HG03045 (cell line): ENCODE data around the gene WDFY1.
A peak's percentile ranks its signal among the peaks of the same experiment; 100 is the strongest.
"Not testable (repeated sequence)": the region's sequence is repeated elsewhere in the genome, so short reads cannot be mapped to it uniquely, and the experiment has no call there.

ENCODE experiments used
- ATAC-seq: cut with Tn5 transposase; IDR thresholded peaks from one replicate; pipeline ENCODE4 v1.9.1; 2021; ENCODE audit warnings: mild to moderate bottlenecking, moderate library complexity; ENCODE audit not compliant: unreplicated experiment

The WDFY1 gene

DNA sequence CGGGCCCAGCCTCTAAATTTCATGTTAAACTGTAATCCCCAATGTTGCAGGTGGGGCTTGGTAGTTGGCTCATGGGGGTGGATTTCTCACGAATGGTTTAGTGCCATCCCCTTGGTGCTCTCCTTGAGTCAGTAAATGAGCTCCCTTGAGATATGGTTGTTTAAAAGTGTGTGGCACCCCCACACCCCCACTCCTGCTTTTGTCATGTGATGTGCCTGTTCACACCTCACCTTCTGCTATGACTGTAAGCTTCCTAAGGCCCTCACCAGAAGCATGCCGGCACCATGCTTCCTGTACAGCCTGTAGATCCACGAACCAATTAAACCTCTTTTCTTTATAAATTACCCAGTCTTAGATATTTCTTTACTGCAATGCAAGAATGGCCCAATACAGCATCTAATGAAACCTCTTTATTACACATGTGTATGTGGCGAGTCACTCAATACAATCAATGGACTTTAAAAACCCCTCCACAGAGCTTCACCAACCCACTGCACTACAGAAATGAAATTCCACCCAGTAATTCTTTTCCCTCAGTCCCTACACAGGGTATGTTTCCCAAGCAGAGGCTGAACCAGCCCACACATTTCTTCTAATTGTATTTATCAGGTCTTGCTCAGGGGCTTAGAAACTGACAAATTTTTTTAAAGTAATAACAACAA, 47.3 kb downstream of the WDFY1 start:
- ATAC-seq = no peak

DNA sequence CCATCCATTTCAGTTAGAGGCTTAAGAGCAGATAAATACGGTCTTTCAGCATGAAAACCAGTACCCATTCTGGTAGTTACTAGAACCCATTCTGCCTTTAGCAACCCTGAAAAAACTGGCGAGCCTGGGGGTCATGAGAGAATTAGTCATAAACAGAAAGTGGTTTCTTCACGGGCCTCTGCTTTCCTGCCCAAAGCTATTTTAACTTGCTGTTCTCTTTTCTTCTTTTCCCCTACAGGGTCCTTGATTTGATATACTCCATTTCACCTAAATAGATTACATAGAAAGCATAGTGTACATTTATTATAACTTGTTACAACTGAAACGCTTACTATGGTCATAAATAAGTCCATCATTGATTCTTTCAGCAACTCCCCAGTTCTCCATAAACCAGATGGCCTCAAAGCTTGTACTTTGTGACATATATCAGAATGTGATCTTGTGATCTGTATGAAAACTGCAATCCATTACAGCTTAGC, 48.3 kb downstream of the WDFY1 start:
- peak; percentile 74 for ATAC-seq

DNA sequence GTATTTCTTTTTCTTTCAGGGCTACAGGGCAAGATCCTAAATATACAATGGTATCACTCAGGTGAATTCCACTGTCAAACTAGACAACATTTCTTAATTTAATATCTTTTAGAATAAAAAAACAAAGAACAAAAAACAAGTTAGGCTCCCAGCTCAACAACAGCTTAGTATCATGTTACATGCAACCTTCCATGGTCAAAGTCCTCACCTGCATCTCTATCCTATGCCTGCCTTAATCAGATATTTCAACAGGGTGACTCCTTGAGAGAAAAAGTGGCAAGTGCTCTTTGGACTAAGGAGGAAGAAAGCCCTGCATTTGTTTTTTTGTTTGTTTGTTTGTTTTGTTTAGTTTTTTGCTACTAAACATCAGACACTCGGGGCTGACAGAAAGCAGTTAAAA, 50.2 kb downstream of the WDFY1 start:
- ATAC-seq = no peak

DNA sequence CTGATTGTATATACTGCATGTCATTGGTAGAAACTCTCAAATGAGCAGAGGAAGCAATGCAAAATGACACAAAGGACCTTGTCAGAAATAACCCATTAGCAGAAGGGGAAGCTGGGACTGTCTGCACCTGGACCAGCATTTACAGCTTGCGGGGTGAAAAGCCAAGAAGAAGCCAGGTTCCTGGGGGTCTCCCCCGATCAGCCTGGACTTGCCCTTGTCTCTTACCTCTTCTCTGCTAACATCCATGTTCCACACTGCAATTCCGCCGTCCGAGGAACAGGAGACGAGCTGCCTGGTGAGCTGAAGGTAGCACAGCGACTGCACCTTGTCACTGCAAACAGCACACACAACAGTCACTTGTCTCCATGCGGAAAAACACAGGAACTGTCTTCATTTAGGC, 51.1 kb downstream of the WDFY1 start:
- no peak for ATAC-seq

DNA sequence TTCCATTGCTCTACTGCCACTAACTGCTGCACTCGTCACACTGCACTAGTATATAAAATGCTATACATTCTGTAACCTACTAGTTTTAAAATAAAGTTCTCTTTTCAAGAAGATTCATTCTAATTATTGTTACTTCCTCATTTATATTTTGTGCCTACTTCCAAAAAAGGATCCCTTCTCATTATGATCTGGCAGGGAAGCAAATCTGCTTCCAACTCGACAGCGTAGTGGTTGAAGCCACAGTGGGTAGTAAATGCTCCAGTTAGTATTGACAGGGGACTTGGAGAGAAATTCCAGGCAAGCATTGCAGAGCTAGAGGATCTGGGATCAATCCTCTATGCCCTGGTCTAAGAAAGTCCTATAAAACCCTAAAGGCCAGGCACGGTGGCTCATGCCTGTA, 54.4 kb downstream of the WDFY1 start:
- no peak for ATAC-seq

DNA sequence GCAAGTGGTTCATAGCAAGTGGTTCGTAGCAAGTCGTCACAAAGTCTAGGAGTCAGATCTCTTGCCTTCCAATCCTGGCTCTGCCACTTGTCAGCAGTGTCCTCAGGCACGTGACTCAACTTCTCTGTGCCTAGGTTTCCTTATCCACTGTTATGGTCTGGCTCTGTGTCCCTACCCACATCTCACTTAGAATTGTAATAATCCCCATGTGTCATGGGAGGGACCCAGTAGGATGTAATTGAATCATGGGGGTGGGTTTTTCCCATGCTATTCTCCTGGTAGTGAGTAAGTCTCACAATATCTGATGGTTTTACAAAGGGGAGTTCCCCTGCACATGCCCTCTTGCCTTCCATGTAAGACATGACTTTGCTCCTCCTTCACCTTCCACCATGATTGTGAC, 55.9 kb downstream of the WDFY1 start:
- ATAC-seq = no peak

DNA sequence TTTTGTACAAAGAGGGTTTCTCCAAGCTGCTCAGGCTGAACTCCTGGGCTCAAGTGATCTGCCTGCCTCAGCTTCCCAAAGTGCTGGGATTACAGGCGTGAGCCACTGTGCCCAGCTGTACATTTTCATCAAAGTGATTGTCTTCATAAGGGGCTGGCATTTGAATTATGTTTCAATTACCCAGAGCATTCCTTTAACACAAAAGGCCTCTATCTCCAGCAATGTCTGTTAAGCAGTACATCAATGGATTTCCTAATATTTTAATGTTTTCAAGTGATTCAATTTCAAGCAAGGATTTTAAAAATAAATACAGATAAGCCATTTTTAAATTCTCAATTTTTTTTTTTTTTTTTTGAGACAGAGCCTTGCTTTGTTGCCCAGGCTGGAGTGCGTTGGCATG, 56.9 kb downstream of the WDFY1 start:
- ATAC-seq = no peak

DNA sequence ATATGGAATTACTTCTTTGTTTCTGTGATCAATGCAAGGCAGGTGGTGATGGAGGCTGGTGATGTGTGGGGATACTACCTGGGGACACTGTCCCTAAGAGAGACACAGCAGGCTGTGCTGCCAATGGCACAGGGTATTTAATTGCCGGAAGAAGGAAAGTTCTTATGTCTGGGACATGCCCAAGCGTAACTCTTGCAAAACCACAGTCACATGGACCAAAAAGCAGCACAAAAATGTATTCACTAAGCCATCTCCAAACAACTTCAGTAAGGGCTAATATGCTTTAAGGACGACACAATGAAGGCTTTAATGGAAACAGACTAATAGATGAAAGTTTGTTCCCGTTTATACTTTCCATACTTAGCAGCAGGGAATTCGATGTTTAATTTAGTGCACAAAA, 58.0 kb downstream of the WDFY1 start:
- ATAC-seq = no peak

DNA sequence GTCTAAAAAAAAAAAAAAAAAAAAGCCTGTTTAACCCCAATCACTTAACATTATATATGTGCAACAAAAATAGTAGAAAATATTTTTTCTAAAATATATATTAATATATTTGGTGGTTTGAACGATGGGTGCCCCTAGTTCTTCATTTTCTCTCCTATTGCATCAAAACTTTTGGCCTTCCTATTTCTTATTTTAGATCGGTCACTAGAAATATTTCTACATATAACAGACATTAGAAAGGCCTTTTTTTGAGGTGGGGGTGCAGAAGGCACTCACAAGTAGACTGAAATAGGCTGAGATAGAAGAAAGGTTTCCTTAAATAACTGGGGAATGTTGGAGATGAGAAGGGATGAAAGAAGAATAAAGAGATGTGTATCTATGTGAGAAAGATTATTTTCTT, 58.4 kb downstream of the WDFY1 start:
- no peak for ATAC-seq

DNA sequence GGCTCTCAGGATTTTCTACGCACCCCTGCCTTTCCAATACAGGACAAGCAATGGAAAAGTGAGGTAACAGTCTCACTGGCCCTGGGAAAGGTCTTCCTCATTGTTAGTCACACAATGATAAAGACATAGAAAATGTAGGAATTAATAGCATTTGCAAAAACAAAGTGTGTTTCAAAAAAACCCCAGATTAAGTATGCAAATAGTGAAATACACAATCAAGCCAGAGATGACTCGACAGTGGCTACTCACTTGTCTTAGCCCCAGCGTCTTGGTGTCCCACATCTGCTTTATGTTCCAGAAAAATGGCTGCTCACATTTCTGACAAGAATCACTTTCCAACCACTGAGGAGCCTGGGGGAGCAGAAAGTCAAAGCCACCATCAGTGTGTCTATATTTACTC, 60.7 kb downstream of the WDFY1 start:
- peak; percentile 72 for ATAC-seq

DNA sequence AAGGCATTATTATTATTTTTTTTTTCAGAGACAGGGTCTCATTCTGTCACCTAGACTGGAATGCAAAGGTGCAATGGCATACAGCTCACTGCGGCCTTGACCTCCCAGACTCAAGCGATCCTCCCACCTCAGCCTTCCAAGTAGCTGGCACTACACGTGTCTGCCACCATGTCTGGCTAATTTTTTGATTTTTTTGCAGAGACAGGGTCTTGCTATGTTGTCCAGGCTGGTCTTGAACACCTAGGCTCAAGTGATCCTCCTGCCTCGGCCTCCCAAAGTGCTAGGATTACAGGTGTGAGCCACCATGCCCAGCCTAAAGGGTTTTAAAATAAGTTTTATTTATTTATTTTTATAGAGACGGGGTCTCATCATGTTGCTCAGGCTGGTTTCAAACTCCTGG, 62.4 kb downstream of the WDFY1 start:
- no peak for ATAC-seq

DNA sequence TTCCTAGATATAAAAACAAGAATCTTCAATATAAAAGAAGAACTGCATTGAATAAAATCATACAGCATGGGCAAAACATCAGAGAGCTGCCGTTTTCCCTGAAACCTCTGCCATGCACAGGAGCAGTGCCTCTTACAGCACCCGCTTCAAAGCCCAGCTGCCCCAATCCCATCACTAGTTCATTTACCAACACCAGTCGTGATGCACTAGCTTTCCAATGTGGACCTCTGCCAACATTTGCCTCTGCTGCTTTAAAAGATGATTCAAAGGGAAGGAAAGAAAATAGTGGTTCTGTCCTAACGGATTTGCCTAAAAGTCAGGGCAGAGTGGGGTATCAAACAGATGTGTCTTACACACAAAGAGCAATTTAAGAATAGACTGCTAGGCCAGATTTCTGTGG, 64.3 kb downstream of the WDFY1 start:
- no peak for ATAC-seq

DNA sequence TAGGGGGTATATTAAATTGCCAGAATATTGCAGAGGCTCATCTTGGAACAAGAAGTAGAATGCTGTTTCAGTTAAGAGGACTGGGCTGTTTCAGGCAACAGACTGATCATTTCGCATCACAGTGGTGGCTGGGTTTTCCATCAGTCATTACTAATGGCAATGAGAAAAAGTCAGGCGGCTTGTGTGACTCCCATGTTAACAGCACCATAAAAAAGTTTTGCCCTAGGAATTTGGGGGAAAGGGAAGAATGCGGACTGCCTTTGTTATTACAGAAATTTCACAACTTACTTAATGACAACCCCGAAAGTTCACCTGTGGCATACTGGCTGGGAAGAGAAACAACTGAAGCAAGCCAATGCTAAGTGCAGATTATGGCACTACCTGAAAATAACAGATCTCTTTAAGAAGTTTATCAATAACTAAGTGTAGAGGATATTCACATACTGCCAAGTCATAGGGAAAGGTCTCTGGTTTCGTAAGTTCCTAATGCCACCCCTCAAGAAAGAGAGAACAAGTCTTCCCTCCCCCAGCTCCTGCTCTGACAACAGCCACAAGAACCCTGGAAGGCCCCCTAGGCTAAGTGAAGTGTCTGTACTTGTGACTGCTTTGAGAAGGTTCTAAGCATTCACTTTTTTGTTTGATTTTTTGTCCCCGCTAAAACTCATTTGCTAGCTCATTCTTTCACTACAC, 67.3 kb downstream of the WDFY1 start:
- peak; percentile 58 for ATAC-seq

DNA sequence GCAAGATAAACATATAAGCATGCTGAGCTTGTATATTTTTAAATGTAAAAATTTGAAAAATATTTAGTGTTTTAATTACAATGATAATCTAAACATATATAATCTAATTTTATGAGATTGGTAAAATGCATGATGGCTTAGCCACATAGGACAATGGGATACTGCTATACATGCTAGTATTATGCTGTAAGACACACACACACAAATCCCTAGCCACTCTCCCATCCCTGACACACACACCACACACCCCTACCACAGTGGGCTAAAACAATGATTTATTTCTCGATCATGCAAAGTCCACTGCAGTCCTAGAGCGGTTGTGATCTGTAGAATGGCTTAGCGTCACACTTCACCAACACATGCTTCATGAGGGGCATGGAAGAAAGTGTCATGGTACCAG, 71.5 kb downstream of the WDFY1 start:
- no peak for ATAC-seq

DNA sequence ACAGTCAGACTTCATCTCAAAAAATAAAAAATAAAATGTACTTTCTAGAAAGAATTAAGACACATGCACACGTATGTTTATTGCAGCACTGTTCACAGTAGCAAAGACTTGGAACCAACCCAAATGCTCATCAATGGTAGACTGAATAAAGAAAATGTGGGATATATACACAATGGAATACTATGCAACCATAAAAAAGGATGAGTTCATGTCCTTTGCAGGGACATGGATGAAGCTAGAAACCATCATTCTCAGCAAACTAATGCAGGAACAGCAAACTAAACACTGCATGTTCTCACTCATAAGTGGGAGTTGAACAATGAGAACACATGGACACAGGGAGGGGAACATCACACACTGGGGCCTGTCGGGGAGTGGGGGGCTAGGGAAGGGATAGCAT, 72.4 kb downstream of the WDFY1 start:
- ATAC-seq = not testable (repeated sequence)

DNA sequence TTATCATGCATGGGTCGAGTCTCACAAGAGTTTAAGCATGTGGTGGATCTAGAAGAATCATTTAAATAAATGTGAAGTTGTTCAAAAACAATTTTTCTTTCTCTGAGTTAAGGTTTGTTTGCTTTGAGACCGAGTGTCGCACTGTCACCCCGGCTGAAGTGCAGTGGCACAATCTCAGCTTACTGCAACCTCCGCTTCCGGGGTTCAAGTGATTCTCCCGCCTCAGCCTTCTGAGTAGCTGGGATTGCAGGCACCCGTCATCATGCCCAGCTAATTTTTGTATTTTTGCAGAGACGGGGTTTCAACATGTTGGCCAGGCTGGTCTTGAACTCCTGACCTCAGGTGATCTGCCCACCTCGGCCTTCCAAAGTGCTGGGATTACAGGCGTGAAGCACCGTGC, 73.5 kb downstream of the WDFY1 start:
- ATAC-seq = not testable (repeated sequence)

DNA sequence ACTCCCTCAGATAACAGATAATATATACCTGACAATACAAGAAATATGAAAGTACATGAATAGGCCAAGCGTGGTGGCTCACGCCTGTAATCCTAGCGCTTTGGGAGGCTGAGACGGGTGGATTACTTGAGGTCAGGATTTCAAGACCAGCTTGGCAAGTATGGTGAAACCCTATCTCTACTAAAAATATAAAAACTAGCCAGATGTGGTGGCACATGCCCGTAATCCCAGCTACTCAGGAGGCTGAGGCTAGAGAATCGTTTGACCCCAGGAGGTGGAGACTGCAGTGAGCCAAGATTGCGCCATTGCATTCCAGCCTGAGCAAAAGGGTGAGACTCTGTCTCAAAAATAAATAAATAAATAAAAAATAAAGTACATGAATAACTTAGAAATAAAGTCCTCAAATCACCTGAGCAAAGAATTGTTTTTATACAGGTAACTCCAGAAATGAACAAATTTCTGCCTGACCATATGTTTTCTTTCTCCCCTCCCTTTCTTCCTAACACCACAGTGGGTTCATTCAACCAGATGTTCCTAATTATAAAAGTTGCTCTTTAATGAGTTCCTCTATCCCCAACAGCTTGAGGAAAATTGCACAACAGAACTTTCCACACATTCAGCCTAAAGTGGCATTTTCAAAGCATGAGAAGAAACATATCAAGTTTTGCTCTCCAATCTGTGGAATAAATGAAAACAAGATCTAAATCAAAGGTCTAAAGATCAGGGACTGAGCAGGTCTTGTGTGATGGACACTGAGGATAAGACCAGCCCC, 74.1 kb downstream of the WDFY1 start:
- ATAC-seq = no peak

DNA sequence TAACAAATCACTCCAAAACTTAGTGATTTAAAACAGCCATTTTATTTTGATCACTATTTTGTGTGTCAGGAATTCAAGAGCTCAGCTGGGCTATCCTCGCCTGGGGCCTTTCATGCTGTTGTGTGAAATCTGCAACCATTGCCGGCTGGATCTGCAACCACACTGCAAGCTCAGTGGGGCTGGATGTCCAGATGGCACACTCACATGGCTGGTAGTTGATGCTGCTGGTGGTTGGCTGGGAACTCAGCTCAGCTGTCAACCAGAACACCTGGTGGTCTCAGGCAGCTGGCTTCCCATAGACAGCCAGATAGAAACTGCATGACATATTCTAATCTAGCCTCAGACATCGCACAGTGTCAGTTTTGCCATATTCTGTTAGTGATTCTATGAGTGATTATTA, 77.1 kb downstream of the WDFY1 start:
- peak; percentile 78 for ATAC-seq

DNA sequence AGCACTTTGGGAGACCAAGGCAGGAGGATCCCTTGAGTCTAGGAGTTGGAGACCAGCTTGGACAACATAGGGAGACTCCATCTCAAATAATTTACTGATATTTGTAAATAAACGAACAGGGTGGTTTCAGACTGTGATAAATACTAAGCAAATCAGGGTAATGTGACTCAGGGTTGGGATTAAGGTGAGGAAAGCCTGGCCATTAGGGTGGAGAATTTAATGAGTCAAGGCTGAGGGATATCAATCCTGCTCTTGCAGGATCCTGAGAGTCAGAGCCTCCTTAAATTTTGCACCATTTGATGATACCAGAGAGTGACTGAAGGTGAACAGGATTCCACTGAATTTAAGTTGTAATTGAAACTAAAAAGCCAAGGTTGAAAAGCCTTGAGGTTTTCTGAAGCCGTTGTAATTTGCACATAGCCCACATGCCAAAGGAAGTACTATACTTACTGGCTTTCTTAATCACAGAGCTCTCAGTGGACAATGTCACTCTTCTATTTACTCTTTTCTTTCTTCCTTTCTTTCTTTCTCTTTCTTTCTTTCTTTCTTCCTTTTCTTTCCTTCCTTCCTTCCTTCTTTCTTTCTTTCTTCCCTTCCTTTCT, 79.1 kb downstream of the WDFY1 start:
- ATAC-seq = no peak

DNA sequence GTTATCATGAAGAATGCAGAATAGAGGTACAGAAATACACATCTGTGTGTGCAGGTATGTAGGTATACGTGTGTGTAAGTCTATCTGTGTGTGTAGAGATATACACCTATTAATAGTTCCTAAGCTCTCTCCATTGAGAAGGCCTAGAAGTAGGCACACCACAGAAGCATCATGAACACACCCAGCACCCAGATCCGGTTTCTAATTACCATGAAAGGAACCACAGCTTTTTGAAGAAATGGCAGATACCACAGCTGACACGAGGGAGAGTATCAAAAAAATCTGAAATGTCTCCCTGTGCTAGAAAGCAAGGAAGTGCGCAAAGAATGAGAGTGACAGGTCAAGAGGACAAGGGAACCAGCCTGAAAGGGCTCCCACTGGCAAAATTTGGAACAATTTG, 80.0 kb downstream of the WDFY1 start:
- ATAC-seq = no peak

DNA sequence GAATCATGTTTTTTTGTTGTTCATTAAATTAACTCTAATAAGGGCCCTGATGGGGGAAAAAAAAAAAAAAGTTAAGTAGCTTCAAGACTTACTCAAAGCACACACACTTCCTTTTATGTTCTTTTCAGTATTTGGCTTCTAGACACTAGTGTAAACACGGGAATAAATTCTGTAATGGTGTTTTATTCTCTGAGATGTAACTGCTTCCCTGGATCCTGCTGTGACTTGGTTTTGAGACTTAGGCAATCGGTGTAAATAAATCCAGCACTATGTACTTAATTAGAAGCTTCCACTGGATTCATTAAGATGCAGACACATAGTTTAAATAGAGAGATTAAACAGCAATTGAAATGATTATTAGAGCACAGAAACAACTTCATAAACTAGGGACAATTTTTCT, 81.6 kb downstream of the WDFY1 start:
- ATAC-seq = no peak
